HCT116 (cell line): Measurements from ENCODE around the gene CGAS. TPM values are rescaled to one million over a fixed set of nuclear protein-coding genes. Genes with fewer than 3 reads are reported as not detected.

Experiments
- ATAC-seq: fragments of 200-7000 bp; cut with Tn5 transposase; 2 replicates; pipeline ENCODE4 v1.9.1; 2020; ENCODE audit warnings: mild to moderate bottlenecking, moderate library complexity
- Bru-seq: library from RNA; stranded (reverse); fragments of 400-500 nt; gene quantifications from one replicate; lab custom pipeline; 2021; lab: Mats Ljungman, UMichigan
- BruChase-seq, 2 experiments: library from RNA; stranded (reverse); fragments of 400-500 nt; gene quantifications; one replicate each; lab custom pipeline; 2021; lab: Mats Ljungman, UMichigan
- BruUV-seq: library from RNA; stranded (reverse); fragments of 400-500 nt; replicated peaks from 2 replicates; lab custom pipeline; 2021; lab: Mats Ljungman, UMichigan
- CTCF ChIA-PET: fragments of 300-600 bp; sonication (Branson Sonifier 250); formaldehyde crosslinking; loops from one replicate; lab custom pipeline; 2021; ENCODE audit warnings: antibody characterized with exemption; lab: Charles Lee
- POLR2A ChIA-PET: fragments of 300-600, 350-600 bp; sonication (Branson Sonifier 250); formaldehyde crosslinking; loops from one replicate; lab custom pipeline; 2021; ENCODE audit warnings: antibody characterized with exemption; lab: Charles Lee
- RAD21 ChIA-PET, 2 experiments: fragments of 300-600 bp; sonication (Branson Sonifier 250); formaldehyde crosslinking; loops; one replicate each; lab custom pipeline; 2023; ENCODE audit warnings: low total read pairs in 2 of 2; ENCODE audit not compliant: uncharacterized antibody in 2 of 2, unreplicated experiment in 2 of 2, low non-redundant PET in 1 of 2; lab: Charles Lee
- DNase-seq: peaks from one replicate; pipeline ENCODE4 v3.0.0-alpha.2; 2010; ENCODE audit warnings: low read depth, low spot score
- H2AFZ ChIP-seq: fragments of 200-600 bp; shearing (Covaris generic), sonication (generic); 2 replicates; pipeline ENCODE4 v1.6.1; 2017; ENCODE audit warnings: low read depth, mixed run types, mixed read lengths, antibody characterized with exemption, low read length; ENCODE audit not compliant: poor library complexity, severe bottlenecking
- H3K27ac ChIP-seq: 2 replicates; pipeline ENCODE4 v1.5.1; 2012; ENCODE audit warnings: low read depth, low read length
- H3K27me3 ChIP-seq: fragments of 200-600 bp; sonication (generic); 2 replicates; pipeline ENCODE4 v1.6.1; 2016; ENCODE audit warnings: mixed run types, low read length, mixed read lengths; ENCODE audit not compliant: insufficient read depth
- H3K36me3 ChIP-seq, 2 experiments: fragments of 200-500 bp in 1 of 2; fragments of 200-600 bp in 1 of 2; sonication (Bioruptor generic) in 1 of 2; sonication (generic) in 1 of 2; 2 replicates each; pipeline versions ENCODE4 v1.5.1 to v1.6.1; 2014 to 2016; ENCODE audit warnings: low read length in 2 of 2, inconsistent platforms in 1 of 2, mixed read lengths in 1 of 2, mixed run types in 1 of 2; ENCODE audit not compliant: insufficient read depth in 2 of 2, control insufficient read depth in 1 of 2
- H3K4me1 ChIP-seq, 2 experiments: fragments of 200-600 bp in 1 of 2; sonication (generic) in 1 of 2; 2 replicates each; pipeline versions ENCODE4 v1.5.1 to v1.6.1; 2012 to 2017; ENCODE audit warnings: low read length in 2 of 2, inconsistent platforms in 1 of 2, mild to moderate bottlenecking in 1 of 2, mixed read lengths in 1 of 2, mixed run types in 1 of 2, moderate library complexity in 1 of 2; ENCODE audit not compliant: insufficient read depth in 2 of 2, control insufficient read depth in 1 of 2
- H3K4me2 ChIP-seq: fragments of 200-600 bp; sonication (generic); 2 replicates; pipeline ENCODE4 v1.6.1; 2017; ENCODE audit warnings: mixed run types, low read length, mixed read lengths
- H3K4me3 ChIP-seq, 2 experiments: fragments of 200-600 bp in 1 of 2; sonication (generic) in 1 of 2; replicated peaks in 1 of 2; 2 replicates each; pipeline ENCODE4 v1.5.1; 2011 to 2016; ENCODE audit warnings: low read length in 2 of 2, control low read depth in 1 of 2, low read depth in 1 of 2, mild to moderate bottlenecking in 1 of 2, mixed read lengths in 1 of 2, mixed run types in 1 of 2
- H3K79me2 ChIP-seq: fragments of 200-600 bp; sonication (generic); 2 replicates; pipeline ENCODE4 v1.6.1; 2017; ENCODE audit warnings: mild to moderate bottlenecking, mixed run types, low read length, moderate library complexity, mixed read lengths; ENCODE audit not compliant: insufficient read depth
- H3K9ac ChIP-seq: fragments of 200-600 bp; sonication (generic); 2 replicates; pipeline ENCODE4 v1.6.1; 2016; ENCODE audit warnings: low read length, mixed read lengths
- H3K9me2 ChIP-seq: fragments of 200-600 bp; sonication (generic), shearing (Covaris generic); 2 replicates; pipeline ENCODE4 v1.6.1; 2017; ENCODE audit warnings: mixed run types, mild to moderate bottlenecking, moderate library complexity; ENCODE audit not compliant: insufficient read depth
- H3K9me3 ChIP-seq, 2 experiments: fragments of 200-500 bp in 1 of 2; fragments of 200-600 bp in 1 of 2; sonication (Bioruptor generic) in 1 of 2; sonication (generic) in 1 of 2; 2 replicates each; pipeline ENCODE4 v1.6.1; 2014 to 2017; ENCODE audit warnings: low read length in 2 of 2, mixed read lengths in 2 of 2, inconsistent platforms in 1 of 2, low read depth in 1 of 2, mild to moderate bottlenecking in 1 of 2, mixed run types in 1 of 2, moderate library complexity in 1 of 2; ENCODE audit not compliant: control insufficient read depth in 1 of 2, insufficient read depth in 1 of 2
- H4K20me1 ChIP-seq: fragments of 200-600 bp; sonication (generic), shearing (Covaris generic); 2 replicates; pipeline ENCODE4 v1.6.1; 2017; ENCODE audit warnings: mixed run types, mild to moderate bottlenecking, moderate library complexity; ENCODE audit not compliant: insufficient read depth
- CEBPB ChIP-seq: IDR thresholded peaks from 2 replicates; pipeline ENCODE4 v1.6.1; 2012; ENCODE audit warnings: low read depth
- EGR1 ChIP-seq: IDR thresholded peaks from 2 replicates; pipeline ENCODE4 v1.6.1; 2012; ENCODE audit warnings: low read depth
- ELF1 ChIP-seq: IDR thresholded peaks from 2 replicates; pipeline ENCODE4 v1.6.1; 2012; ENCODE audit warnings: low read depth, borderline replicate concordance
- EZH2 ChIP-seq: fragments of 200-600 bp; sonication (generic); IDR thresholded peaks from 2 replicates; pipeline ENCODE4 v1.6.1; 2017; ENCODE audit warnings: antibody characterized with exemption, mixed run types
- EZH2phosphoT487 ChIP-seq: fragments of 200-600 bp; IDR thresholded peaks from 2 replicates; pipeline ENCODE4 v1.6.1; 2018; ENCODE audit warnings: antibody characterized with exemption, borderline replicate concordance
- FOSL1 ChIP-seq: IDR thresholded peaks from 2 replicates; pipeline ENCODE4 v1.6.1; 2012; ENCODE audit warnings: low read depth
- POLR2A ChIP-seq: IDR thresholded peaks from 2 replicates; pipeline ENCODE4 v1.7.0; 2011; ENCODE audit warnings: borderline replicate concordance; ENCODE audit not compliant: insufficient read depth, insufficient read length; ENCODE audit errors: extremely low read depth
- POLR2AphosphoS5 ChIP-seq: IDR thresholded peaks from 2 replicates; pipeline ENCODE4 v1.6.1; 2011; ENCODE audit warnings: mild to moderate bottlenecking, low read depth, low read length, moderate library complexity
- RAD21 ChIP-seq: IDR thresholded peaks from 2 replicates; pipeline ENCODE4 v1.6.1; 2012; ENCODE audit warnings: low read depth, mild to moderate bottlenecking
- SP1 ChIP-seq: IDR thresholded peaks from 2 replicates; pipeline ENCODE4 v1.6.1; 2012; ENCODE audit warnings: low read depth
- SRF ChIP-seq: IDR thresholded peaks from 2 replicates; pipeline ENCODE4 v1.6.1; 2012; ENCODE audit warnings: low read depth
- TCF7L2 ChIP-seq: IDR thresholded peaks from 2 replicates; pipeline ENCODE4 v1.7.0; 2011; ENCODE audit warnings: borderline replicate concordance, inconsistent platforms; ENCODE audit not compliant: insufficient read depth, insufficient read length; ENCODE audit errors: extremely low read depth
- YY1 ChIP-seq: IDR thresholded peaks from 2 replicates; pipeline ENCODE4 v1.6.1; 2011; ENCODE audit warnings: low read length, low read depth, moderate library complexity, mild to moderate bottlenecking; ENCODE audit not compliant: insufficient replicate concordance; ENCODE audit errors: extremely low read depth
- ZNF274 ChIP-seq: fragments of 200-500 bp; sonication (Bioruptor generic); IDR thresholded peaks from 2 replicates; pipeline ENCODE4 v1.6.1; 2014; ENCODE audit warnings: mild to moderate bottlenecking, low read depth, low read length, inconsistent platforms
- intact Hi-C: fragments of 100-400 bp; cut with micrococcal nuclease; formaldehyde crosslinking; loops from 2 replicates; pipeline ENCODE4 v1.10.0; 2022
- long read RNA-seq: library from polyadenylated mRNA; unstranded; transcript quantifications from one replicate; pipeline ENCODE4 v2.0.0, GENCODE V29; 2021; ENCODE audit not compliant: unreplicated experiment
- polyA plus RNA-seq: library from polyadenylated mRNA; unstranded; fragments of >200 nt; gene quantifications from 2 replicates; pipeline ENCODE4 v1.2.1, GENCODE V29; 2012; ENCODE audit warnings: missing spikeins
- total RNA-seq: library from RNA; stranded (reverse); gene quantifications from one replicate; pipeline ENCODE4 v1.2.1, GENCODE V29; 2021; ENCODE audit not compliant: unreplicated experiment
- TF ChIP-seq, protein P1 (sequence below), 3 experiments: fragments of 200-600 bp in 1 of 3; sonication (generic) in 1 of 3; IDR thresholded peaks in 2 of 3; conservative IDR thresholded peaks in 1 of 3; 2 replicates each; pipeline ENCODE4 v1.5.1; 2012 to 2017; ENCODE audit warnings: low read depth in 2 of 3, low read length in 2 of 3, antibody characterized with exemption in 1 of 3, borderline replicate concordance in 1 of 3, control low read depth in 1 of 3, mild to moderate bottlenecking in 1 of 3, mixed read lengths in 1 of 3, mixed run types in 1 of 3, moderate library complexity in 1 of 3; ENCODE audit not compliant: insufficient read depth in 1 of 3
- TF ChIP-seq, protein P2 (sequence below): IDR thresholded peaks from 2 replicates; pipeline ENCODE4 v1.6.1; 2012
- TF ChIP-seq, protein P3 (sequence below): IDR thresholded peaks from 2 replicates; pipeline ENCODE4 v1.6.1; 2011; ENCODE audit warnings: mild to moderate bottlenecking, low read length, moderate library complexity; ENCODE audit not compliant: insufficient replicate concordance; ENCODE audit errors: extremely low read depth
- TF ChIP-seq, protein P4 (sequence below): IDR thresholded peaks from 2 replicates; pipeline ENCODE4 v1.6.1; 2012

The CGAS gene
- 0.27 TPM for total RNA-seq
- polyA plus RNA-seq = not detected in 2 replicates
- Bru-seq, nascent RNA = percentile 12 among the genes with signal in this experiment
- BruChase-seq, experiment 1, labeled RNA remaining after a 6-hour chase = percentile 12 among the genes with signal in this experiment
- percentile 13 among the genes with signal in this experiment for BruChase-seq, experiment 2, labeled RNA remaining after a 2-hour chase
- long read RNA-seq = 0 reads

DNA sequence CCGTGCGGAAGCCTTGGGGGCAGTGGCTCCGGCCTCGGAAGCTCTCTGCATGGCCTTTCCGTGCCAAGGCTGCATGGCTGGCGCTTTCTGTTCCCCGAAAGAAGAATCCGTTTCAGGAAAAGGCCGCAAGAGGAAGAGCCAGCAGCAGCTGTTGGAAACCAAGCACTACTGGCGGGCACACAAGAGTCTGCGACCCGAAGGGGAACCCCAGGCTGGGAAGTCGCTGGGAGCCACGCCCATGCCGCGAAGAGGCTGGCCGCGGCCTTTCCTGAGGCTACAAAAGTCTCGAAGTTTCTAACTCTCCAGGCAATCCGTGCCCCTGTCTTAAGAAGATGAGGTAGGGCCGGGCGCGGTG lies at the start of gene CGAS:
CGAS (minus strand) TSS at position 191 of the 355 bp plus-strand sequence; CDS start at position 75, 116 bp downstream.
- CTCF ChIA-PET = no interaction called here
- no peaks in the 10 kb centered on the region for H3K79me2 ChIP-seq
- peaks cover 4% of the 10 kb centered on the region in 2 experiments; a peak in 1 of 4 replicates for H3K4me1 ChIP-seq
- no peaks in the 10 kb centered on the region for H3K9me2 ChIP-seq
- no peak within 1 kb of the TSS for H3K9ac ChIP-seq
- DNase-seq = no peak
- intact Hi-C loops = no loop called here
- no peak within 1 kb of the TSS for H3K4me3 ChIP-seq
- no peak within 1 kb of the TSS for H2AFZ ChIP-seq
- TF ChIP-seq SRF = no peak
- TF ChIP-seq EGR1 = no peak
- TF ChIP-seq CEBPB = no peak
- no peak for TF ChIP-seq TCF7L2
- no peak for TF ChIP-seq YY1
- TF ChIP-seq, protein P1, sequence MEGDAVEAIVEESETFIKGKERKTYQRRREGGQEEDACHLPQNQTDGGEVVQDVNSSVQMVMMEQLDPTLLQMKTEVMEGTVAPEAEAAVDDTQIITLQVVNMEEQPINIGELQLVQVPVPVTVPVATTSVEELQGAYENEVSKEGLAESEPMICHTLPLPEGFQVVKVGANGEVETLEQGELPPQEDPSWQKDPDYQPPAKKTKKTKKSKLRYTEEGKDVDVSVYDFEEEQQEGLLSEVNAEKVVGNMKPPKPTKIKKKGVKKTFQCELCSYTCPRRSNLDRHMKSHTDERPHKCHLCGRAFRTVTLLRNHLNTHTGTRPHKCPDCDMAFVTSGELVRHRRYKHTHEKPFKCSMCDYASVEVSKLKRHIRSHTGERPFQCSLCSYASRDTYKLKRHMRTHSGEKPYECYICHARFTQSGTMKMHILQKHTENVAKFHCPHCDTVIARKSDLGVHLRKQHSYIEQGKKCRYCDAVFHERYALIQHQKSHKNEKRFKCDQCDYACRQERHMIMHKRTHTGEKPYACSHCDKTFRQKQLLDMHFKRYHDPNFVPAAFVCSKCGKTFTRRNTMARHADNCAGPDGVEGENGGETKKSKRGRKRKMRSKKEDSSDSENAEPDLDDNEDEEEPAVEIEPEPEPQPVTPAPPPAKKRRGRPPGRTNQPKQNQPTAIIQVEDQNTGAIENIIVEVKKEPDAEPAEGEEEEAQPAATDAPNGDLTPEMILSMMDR (IDR thresholded peaks at IDR 0.05 in 2 of 3, conservative IDR thresholded peaks at IDR 0.05 in 1 of 3; ENCODE audit: borderline replicate concordance in 1 of 3, insufficient read depth in 1 of 3, low read depth in 2 of 3, low read length in 2 of 3) = no peak
- TF ChIP-seq ZNF274 = no peak
- no peak for TF ChIP-seq RAD21
- no peak for TF ChIP-seq ELF1
- no peak for TF ChIP-seq EZH2
- no peak for TF ChIP-seq SP1
- TF ChIP-seq, protein P2, sequence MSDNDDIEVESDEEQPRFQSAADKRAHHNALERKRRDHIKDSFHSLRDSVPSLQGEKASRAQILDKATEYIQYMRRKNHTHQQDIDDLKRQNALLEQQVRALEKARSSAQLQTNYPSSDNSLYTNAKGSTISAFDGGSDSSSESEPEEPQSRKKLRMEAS = no peak
- no peak for TF ChIP-seq FOSL1
- no peak for TF ChIP-seq EZH2phosphoT487
- TF ChIP-seq POLR2A = no peak
- TF ChIP-seq, protein P3, sequence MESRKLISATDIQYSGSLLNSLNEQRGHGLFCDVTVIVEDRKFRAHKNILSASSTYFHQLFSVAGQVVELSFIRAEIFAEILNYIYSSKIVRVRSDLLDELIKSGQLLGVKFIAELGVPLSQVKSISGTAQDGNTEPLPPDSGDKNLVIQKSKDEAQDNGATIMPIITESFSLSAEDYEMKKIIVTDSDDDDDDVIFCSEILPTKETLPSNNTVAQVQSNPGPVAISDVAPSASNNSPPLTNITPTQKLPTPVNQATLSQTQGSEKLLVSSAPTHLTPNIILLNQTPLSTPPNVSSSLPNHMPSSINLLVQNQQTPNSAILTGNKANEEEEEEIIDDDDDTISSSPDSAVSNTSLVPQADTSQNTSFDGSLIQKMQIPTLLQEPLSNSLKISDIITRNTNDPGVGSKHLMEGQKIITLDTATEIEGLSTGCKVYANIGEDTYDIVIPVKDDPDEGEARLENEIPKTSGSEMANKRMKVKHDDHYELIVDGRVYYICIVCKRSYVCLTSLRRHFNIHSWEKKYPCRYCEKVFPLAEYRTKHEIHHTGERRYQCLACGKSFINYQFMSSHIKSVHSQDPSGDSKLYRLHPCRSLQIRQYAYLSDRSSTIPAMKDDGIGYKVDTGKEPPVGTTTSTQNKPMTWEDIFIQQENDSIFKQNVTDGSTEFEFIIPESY = no peak
- TF ChIP-seq, protein P4, sequence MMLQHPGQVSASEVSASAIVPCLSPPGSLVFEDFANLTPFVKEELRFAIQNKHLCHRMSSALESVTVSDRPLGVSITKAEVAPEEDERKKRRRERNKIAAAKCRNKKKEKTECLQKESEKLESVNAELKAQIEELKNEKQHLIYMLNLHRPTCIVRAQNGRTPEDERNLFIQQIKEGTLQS = no peak
- no peak for TF ChIP-seq POLR2AphosphoS5
- RAD21 ChIA-PET = no interaction called here
- H3K36me3 ChIP-seq = no peaks in the 10 kb centered on the region
- no peak within 1 kb of the TSS for H3K27ac ChIP-seq
- POLR2A ChIA-PET = interaction anchor here (1.1 kb wide), 1 partner anchor 9 kb away, joined by 5 read pairs; the partner anchor contains the start of gene MTO1
- H3K9me3 ChIP-seq = no peaks in the 10 kb centered on the region
- ATAC-seq = no peak
- no TSS peak for BruUV-seq
- H3K27me3 ChIP-seq = no peaks in the 10 kb centered on the region
- no peak within 1 kb of the TSS for H3K4me2 ChIP-seq
- no peaks in the 10 kb centered on the region for H4K20me1 ChIP-seq
